Measurements from ENCODE around the gene STON2.

Gene STON2

GRCh38 chr14:81219210-81219758 is 180.8 kb downstream of the STON2 start:
- peak; percentile 67 for DNase-seq

GRCh38 chr14:81211844-81212243 is 188.3 kb downstream of the STON2 start:
- no peak for DNase-seq

Data from 8988T (cell line).